T-helper 22 cell (primary cell): ENCODE measurements around the gene DVL1.
A peak's percentile ranks its signal among the peaks of the same experiment; 100 is the strongest.
"Not testable (repeated sequence)": the region's sequence is repeated elsewhere in the genome, so short reads cannot be mapped to it uniquely, and the experiment has no call there.

Experiments used
- DNase-seq: peaks from one replicate; pipeline ENCODE4 v3.0.0-alpha.2; 2020; ENCODE audit warnings: low read depth

DVL1 gene

GRCh38 chr1:1324524-1325287, 24.5 kb downstream of the DVL1 start, which contains the start of the genes CPTP and INTS11:
Gene CPTP, plus strand, starts transcription at chr1:1324802. Its CDS starts 2,109 bp downstream, at chr1:1326911.
Gene INTS11, minus strand, starts transcription at chr1:1324660. Its CDS starts 52 bp downstream, at chr1:1324608.
- peak; percentile 92 for DNase-seq

GRCh38 chr1:1324084-1324523, 25.1 kb downstream of the DVL1 start:
- no peak for DNase-seq

GRCh38 chr1:1322952-1323351, 26.3 kb downstream of the DVL1 start:
- DNase-seq, result no peak

DNA sequence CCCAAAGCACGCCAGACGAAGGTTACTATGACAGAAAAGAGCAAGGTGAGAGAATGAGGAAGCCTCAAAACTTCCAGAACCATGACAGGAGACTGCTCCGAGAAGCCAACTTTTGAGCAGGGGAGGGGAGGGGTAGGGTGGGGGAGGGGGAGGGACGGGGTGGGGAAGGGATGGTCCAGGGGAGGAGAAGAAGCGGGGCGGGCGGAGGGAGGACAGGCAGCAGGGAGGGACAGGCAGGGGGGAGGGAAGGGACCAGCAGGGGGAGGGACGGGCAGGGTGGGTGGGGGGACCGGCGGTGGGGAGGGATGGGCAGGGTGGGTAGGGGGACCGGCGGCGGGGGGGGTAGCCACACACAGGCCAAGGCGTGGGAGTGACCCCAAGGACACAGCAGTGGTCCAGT, 26.8 kb downstream of the DVL1 start:
- no peak for DNase-seq

- no peak for DNase-seq
These were observed 27.7 kb downstream of the DVL1 start for GRCh38 chr1:1321477-1321876.

GRCh38 chr1:1320666-1321448, 28.4 kb downstream of the DVL1 start:
- no peak for DNase-seq

DNA sequence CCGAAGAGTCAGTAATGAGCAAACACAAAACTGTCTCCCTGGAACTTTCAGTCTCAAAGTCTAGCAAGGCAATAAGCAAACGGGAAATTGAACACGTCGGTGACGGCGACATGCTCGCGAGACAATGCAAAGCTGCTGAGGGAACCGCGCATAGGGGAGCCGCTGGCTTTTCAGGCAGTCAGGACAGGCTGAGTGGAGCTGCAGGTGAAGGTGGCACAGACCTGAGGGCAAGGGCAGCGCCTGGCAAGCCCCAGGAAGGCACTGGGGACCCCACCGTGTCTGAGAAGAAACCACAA, 29.6 kb downstream of the DVL1 start:
- no peak for DNase-seq

DNA sequence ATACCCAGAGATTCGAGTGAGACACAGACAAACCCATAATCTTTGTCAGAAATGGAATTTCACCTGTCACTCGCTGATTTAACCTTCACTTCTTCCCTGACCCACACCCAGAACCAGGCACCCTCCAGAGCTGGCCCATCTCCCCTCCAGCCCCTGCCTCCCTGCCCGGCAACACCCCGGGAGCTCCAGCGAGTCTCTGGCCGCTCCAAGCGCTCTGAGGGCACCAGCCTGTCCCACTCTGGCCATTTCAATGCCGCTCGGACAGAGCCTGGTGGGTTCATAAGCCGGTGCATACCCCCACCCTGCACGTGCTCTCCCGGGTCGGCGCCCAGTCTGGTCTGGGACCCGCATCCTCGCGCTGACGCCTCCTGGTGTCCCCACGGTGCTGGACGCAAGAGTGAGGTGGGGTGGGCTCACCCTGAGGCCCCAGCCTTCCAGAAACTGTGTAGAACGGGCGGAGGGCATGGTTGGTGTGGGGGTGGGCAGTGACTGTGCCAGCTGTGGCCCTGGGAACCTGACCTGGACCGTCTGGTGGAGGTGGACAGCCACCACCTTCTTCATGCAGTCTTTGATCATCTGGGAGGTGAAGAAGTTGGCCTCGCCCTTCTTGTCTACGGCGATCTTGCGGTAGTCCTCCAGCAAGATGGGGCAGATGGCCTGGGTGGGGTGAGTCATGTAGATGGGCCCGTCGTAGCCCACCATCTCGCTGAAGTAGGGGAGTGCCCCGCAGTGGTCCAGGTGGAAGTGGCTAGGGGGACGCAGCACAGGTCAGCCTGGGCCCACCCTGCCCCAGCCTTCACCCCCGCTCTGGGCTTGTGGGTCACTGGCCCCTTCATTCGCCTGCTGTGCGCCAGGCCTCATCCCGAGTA, 30.2 kb downstream of the DVL1 start:
- DNase-seq, result no peak

DNA sequence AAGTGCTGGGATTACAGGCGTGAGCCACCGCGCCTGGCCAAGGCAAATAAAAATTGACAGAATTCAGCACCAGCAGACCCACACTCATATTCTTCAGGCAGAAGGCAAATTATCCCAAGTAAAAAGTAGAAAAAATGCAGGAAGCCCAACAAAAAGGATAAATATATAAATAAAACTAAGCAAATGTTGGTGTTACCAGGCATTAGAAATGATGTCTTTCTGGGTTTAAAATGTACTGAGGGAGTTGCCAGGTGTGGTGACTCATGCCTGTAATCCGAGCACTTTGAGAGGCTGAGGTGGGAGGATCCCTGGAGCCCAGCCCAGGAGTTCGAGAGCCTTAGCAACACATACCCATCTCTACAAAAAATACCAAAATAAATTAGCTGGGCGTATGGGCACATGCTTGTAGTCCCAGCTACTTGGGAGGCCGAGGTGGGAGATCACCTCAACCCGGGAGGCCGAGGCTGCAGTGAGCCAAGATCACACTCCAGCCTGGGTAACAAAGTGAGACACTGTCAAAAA, 31.0 kb downstream of the DVL1 start:
- DNase-seq, result no peak

DNA sequence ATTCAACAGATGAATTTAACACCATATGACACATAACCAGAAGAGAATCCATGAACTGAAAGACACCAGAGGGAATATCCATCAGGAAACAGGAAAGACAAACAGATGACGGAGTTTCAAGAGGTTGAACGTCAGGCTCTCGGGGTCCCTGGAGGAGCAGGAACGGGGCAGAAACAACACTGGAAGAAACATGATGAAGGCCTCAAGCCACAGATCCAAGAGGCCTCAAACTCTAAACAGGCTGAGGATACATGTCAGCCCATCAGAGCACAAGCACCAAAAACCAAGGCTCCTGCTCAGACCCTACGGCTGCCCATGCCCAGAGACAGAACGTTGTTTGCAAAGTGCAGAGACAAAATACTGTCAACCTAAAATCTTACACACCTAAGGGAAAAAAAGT, 31.8 kb downstream of the DVL1 start:
- DNase-seq, result no peak

- not testable (repeated sequence) for DNase-seq
These were observed 33.0 kb downstream of the DVL1 start for GRCh38 chr1:1316199-1316598.

GRCh38 chr1:1315435-1315954, 33.7 kb downstream of the DVL1 start:
- DNase-seq, result no peak

- no peak for DNase-seq
These were observed 34.4 kb downstream of the DVL1 start for GRCh38 chr1:1314678-1315335.

- DNase-seq, result no peak
These were observed 35.0 kb downstream of the DVL1 start for GRCh38 chr1:1314237-1314586.

- no peak for DNase-seq
These were observed 35.5 kb downstream of the DVL1 start for GRCh38 chr1:1313500-1314236.

GRCh38 chr1:1312450-1313314, 36.5 kb downstream of the DVL1 start:
- DNase-seq, result no peak

GRCh38 chr1:1311107-1312104, 37.8 kb downstream of the DVL1 start:
- no peak for DNase-seq

- no peak for DNase-seq
These were observed 38.7 kb downstream of the DVL1 start for GRCh38 chr1:1310476-1311053.
